Body of pancreas (tissue), 4 donors: Measurements from ENCODE around the gene DNAJB8. TPM values are rescaled to one million over a fixed set of nuclear protein-coding genes. Genes with fewer than 3 reads are reported as not detected.

Source experiments
- ATAC-seq: fragments of 150-250 bp; one replicate; pipeline ENCODE4 v1.9.1; 2016
- DNase-seq, 4 donors: peaks; one replicate each; pipeline ENCODE4 v3.0.0-alpha.2; 2019
- H3K27ac ChIP-seq, 4 donors: fragments of 200-600 bp; sonication (generic); 1 replicate in 3 of 4; 2 replicates in 1 of 4; pipeline versions ENCODE4 v1.5.1 to v1.6.1; 2016 to 2019; ENCODE audit warnings: mild to moderate bottlenecking in 1 of 4, mixed read lengths in 1 of 4, moderate library complexity in 1 of 4
- H3K27me3 ChIP-seq, 2 donors: fragments of 200-600 bp; sonication (generic); one replicate each; pipeline ENCODE4 v1.6.0; 2016; ENCODE audit warnings: mild to moderate bottlenecking in 1 of 2
- H3K36me3 ChIP-seq, 2 donors: fragments of 200-600 bp; sonication (generic); replicated peaks in 1 of 2; 2 replicates each; pipeline ENCODE4 v1.5.1; 2016; ENCODE audit warnings: low read depth in 2 of 2; ENCODE audit not compliant: insufficient read depth in 1 of 2
- H3K4me1 ChIP-seq: fragments of 200-600 bp; sonication (generic); one replicate; pipeline ENCODE4 v1.6.0; 2016
- H3K4me3 ChIP-seq, 2 donors: fragments of 200-600 bp; sonication (generic); 1 replicate in 1 of 2; 2 replicates in 1 of 2; pipeline ENCODE4 v1.5.1; 2016 to 2019
- H3K9me3 ChIP-seq, 3 donors: fragments of 200-600 bp; sonication (generic); 1 replicate in 2 of 3; 2 replicates in 1 of 3; pipeline ENCODE4 v1.5.1; 2016
- POLR2A ChIP-seq, 3 donors: fragments of 450-650 bp; IDR thresholded peaks; one replicate each; pipeline ENCODE4 v1.6.1; 2016; ENCODE audit warnings: antibody characterized with exemption in 3 of 3, mild to moderate bottlenecking in 2 of 3
- WGBS, 2 donors: methylation state at CpG; one replicate each; pipeline ENCODE4 v1.1.5; 2017; 5-methylcytosine and 5-hydroxymethylcytosine counted together
- intact Hi-C: fragments of 100-400 bp; cut with DNase I; formaldehyde crosslinking; loops from one replicate; pipeline ENCODE4 v1.15.1; 2023
- total RNA-seq, 2 donors: library from RNA; depleted of rRNA; stranded (reverse); fragments of >200 nt; gene quantifications; one replicate each; pipeline ENCODE4 v1.1.0, GENCODE V29; 2016
- TF ChIP-seq, protein P1 (sequence below), 7 experiments: fragments of 450-650 bp in 4 of 7; fragments of 200-600 bp in 3 of 7; sonication (generic) in 3 of 7; IDR thresholded peaks; one replicate each; pipeline ENCODE4 v1.5.1; 2016 to 2019; ENCODE audit warnings: antibody characterized with exemption in 7 of 7

DNAJB8 gene
- total RNA-seq, 2 donors from 2014 or later, result not detected

DNA sequence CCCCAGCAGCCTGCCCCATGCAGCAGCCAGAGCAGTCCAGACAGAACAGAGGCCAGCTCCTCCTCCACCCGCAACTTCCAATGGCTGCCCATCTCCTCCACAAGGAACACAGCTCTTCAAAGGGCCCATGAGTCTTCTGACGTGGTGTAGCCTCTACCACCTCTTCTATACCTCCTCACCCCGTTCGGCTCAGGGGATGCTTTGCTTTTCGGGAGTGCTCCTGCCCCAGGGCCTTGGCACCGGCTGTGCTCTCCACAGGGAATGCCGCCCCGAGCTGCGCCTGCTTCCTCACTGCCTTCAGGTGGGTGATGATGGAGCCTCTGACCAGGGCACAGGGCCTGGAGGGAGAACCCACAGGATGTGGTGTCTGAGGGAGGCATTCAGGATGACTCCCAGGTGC lies 14.6 kb downstream of the DNAJB8 start:
- Histone ChIP-seq H3K4me3 (no peak overlapping the region), H3K9me3 (no peaks in the 10 kb centered on the region), H3K36me3 (no peaks in the 10 kb centered on the region), H3K27ac (no peak overlapping the region), H3K4me1 (no peaks in the 10 kb centered on the region), H3K27me3 (no peaks in the 10 kb centered on the region)
- DNase-seq (no peak), ATAC-seq (no peak)
- TF ChIP-seq, protein P1, sequence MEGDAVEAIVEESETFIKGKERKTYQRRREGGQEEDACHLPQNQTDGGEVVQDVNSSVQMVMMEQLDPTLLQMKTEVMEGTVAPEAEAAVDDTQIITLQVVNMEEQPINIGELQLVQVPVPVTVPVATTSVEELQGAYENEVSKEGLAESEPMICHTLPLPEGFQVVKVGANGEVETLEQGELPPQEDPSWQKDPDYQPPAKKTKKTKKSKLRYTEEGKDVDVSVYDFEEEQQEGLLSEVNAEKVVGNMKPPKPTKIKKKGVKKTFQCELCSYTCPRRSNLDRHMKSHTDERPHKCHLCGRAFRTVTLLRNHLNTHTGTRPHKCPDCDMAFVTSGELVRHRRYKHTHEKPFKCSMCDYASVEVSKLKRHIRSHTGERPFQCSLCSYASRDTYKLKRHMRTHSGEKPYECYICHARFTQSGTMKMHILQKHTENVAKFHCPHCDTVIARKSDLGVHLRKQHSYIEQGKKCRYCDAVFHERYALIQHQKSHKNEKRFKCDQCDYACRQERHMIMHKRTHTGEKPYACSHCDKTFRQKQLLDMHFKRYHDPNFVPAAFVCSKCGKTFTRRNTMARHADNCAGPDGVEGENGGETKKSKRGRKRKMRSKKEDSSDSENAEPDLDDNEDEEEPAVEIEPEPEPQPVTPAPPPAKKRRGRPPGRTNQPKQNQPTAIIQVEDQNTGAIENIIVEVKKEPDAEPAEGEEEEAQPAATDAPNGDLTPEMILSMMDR (IDR thresholded peaks at IDR 0.05), result no peak
- TF ChIP-seq POLR2A (IDR thresholded peaks at IDR 0.05), result no peak
- intact Hi-C loops, result no loop called here
- WGBS, 2 donors, result 84 to 89% methylated on average over 9 of the region's 9 CpGs

GRCh38 chr3:128449111-128449638 lies 17.5 kb downstream of the DNAJB8 start:
- TF ChIP-seq, protein P1 (IDR thresholded peaks at IDR 0.05), result no peak
- TF ChIP-seq POLR2A (IDR thresholded peaks at IDR 0.05), result no peak
- Histone ChIP-seq H3K27me3 (no peaks in the 10 kb centered on the region), H3K4me3 (no peak overlapping the region), H3K36me3 (no peaks in the 10 kb centered on the region), H3K27ac (no peak overlapping the region), H3K9me3 (no peaks in the 10 kb centered on the region), H3K4me1 (no peaks in the 10 kb centered on the region)
- intact Hi-C loops, result no loop called here
- ATAC-seq (no peak), DNase-seq (no peak)
- WGBS, 2 donors, result 70 to 94% methylated on average over 6 of the region's 6 CpGs

- no peaks in the 10 kb centered on the region for H3K36me3 ChIP-seq
- no peak overlapping the region for H3K27ac ChIP-seq
- DNase-seq (no peak), ATAC-seq (no peak)
- no peaks in the 10 kb centered on the region for H3K4me1 ChIP-seq
- TF ChIP-seq, protein P1 (IDR thresholded peaks at IDR 0.05), result no peak
- no peak for TF ChIP-seq POLR2A (IDR thresholded peaks at IDR 0.05)
- 68 to 74% methylated on average over 6 of the region's 6 CpGs for WGBS, 2 donors
- intact Hi-C loops, result no loop called here
- H3K9me3 ChIP-seq, result no peaks in the 10 kb centered on the region
- no peak overlapping the region for H3K4me3 ChIP-seq
- H3K27me3 ChIP-seq, result no peaks in the 10 kb centered on the region
Measured at GRCh38 chr3:128448491-128448890, 18.2 kb downstream of the DNAJB8 start.

- Histone ChIP-seq H3K9me3 (no peaks in the 10 kb centered on the region), H3K27me3 (no peaks in the 10 kb centered on the region), H3K4me1 (no peaks in the 10 kb centered on the region), H3K36me3 (no peaks in the 10 kb centered on the region), H3K27ac (no peak overlapping the region), H3K4me3 (no peak overlapping the region)
- intact Hi-C loops, result no loop called here
- TF ChIP-seq POLR2A (IDR thresholded peaks at IDR 0.05), result no peak
- TF ChIP-seq, protein P1 (IDR thresholded peaks at IDR 0.05), result no peak
- no peak for ATAC-seq
- DNase-seq, result no peak
- 90 to 96% methylated on average over 3 of the region's 3 CpGs for WGBS, 2 donors
Measured at GRCh38 chr3:128447561-128448013, 19.1 kb downstream of the DNAJB8 start.

- intact Hi-C loops, result no loop called here
- WGBS, 2 donors, result 88% methylated on average over 1 of the region's 1 CpG
- no peak for DNase-seq
- no peaks in the 10 kb centered on the region for H3K4me1 ChIP-seq
- no peaks in the 10 kb centered on the region for H3K9me3 ChIP-seq
- H3K4me3 ChIP-seq, result no peak overlapping the region
- no peak overlapping the region for H3K27ac ChIP-seq
- no peak for ATAC-seq
- H3K27me3 ChIP-seq, result no peaks in the 10 kb centered on the region
- no peak for TF ChIP-seq POLR2A (IDR thresholded peaks at IDR 0.05)
- TF ChIP-seq, protein P1 (IDR thresholded peaks at IDR 0.05), result no peak
- no peaks in the 10 kb centered on the region for H3K36me3 ChIP-seq
Measured at GRCh38 chr3:128446821-128447220, 19.9 kb downstream of the DNAJB8 start.
